ENCODE results near the gene MCAM.

Gene MCAM

GRCh38 chr11:119316729-119317591 is at the start of gene MCAM:
MCAM (minus strand) TSS chr11:119317130; CDS start chr11:119317101, 29 bp downstream.
- DNase-seq = peak; percentile 69

GRCh38 chr11:119365071-119365591 is 48.2 kb upstream of the MCAM start:
- peak; percentile 35 for DNase-seq

- peak; percentile 72 for DNase-seq
These were observed 47.1 kb upstream of the MCAM start for GRCh38 chr11:119363851-119364590.

GRCh38 chr11:119363081-119363850 is 46.3 kb upstream of the MCAM start:
- DNase-seq = no peak

- peak; percentile 60 for DNase-seq
These were observed 45.8 kb upstream of the MCAM start for GRCh38 chr11:119362741-119363080.

- DNase-seq = peak; percentile 45
These were observed 45.2 kb upstream of the MCAM start for GRCh38 chr11:119361941-119362725.

GRCh38 chr11:119361056-119361787 is 44.3 kb upstream of the MCAM start:
- DNase-seq = peak; percentile 97

- no peak for DNase-seq
These were observed 42.7 kb upstream of the MCAM start for GRCh38 chr11:119359365-119360214.

- no peak for DNase-seq
These were observed 40.1 kb upstream of the MCAM start for GRCh38 chr11:119357074-119357473.

GRCh38 chr11:119356349-119357031 is 39.6 kb upstream of the MCAM start:
- no peak for DNase-seq

GRCh38 chr11:119355091-119355843 is 38.3 kb upstream of the MCAM start:
- no peak for DNase-seq

GRCh38 chr11:119352857-119353260 is 35.9 kb upstream of the MCAM start:
- peak; percentile 93 for DNase-seq

- no peak for DNase-seq
These were observed 34.3 kb upstream of the MCAM start for GRCh38 chr11:119351232-119351631.

- no peak for DNase-seq
These were observed 33.4 kb upstream of the MCAM start for GRCh38 chr11:119350302-119350701.

GRCh38 chr11:119347940-119348605 is 31.1 kb upstream of the MCAM start:
- peak; percentile 15 for DNase-seq

GRCh38 chr11:119347242-119347641 is 30.3 kb upstream of the MCAM start:
- DNase-seq = peak; percentile 58

- DNase-seq = no peak
These were observed 29.7 kb upstream of the MCAM start, which contains the start of gene MFRP for GRCh38 chr11:119346605-119347004. MFRP (minus strand) TSS chr11:119346705; CDS start chr11:119346513, 192 bp downstream.

GRCh38 chr11:119345685-119346084 is 28.8 kb upstream of the MCAM start:
- no peak for DNase-seq

All from NCI-H82 (cell line).